ENCODE measurements around the gene CNOT4. TPM values are rescaled to one million over a fixed set of nuclear protein-coding genes. Genes with fewer than 3 reads are reported as not detected.

Gene CNOT4
- total and polyA plus RNA-seq, 12 donors: 8.7 to 28.1 (median 16.8) TPM

DNA sequence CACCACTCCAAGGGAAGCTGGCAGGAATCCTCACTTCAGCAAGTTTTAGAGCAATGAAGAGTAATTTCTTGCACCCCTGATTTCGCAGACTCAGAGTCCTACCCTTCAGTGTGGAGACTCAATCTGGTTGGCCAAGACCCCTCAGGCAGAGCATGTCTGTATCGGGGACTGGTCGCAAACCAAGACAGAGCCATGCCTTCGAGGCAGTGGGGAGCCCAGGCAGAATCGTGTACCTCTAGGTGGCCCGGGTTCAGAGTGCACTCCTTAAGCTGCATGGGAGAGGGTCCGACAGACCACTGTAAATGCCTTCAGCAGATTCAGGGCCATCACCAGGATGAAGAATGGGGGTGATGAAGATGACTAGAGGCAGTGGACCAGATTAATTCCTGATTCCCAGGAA lies 181.4 kb downstream of the CNOT4 start:
- no peak for TF ChIP-seq POLR2A (IDR thresholded peaks at IDR 0.05)
- TF ChIP-seq, protein P1, sequence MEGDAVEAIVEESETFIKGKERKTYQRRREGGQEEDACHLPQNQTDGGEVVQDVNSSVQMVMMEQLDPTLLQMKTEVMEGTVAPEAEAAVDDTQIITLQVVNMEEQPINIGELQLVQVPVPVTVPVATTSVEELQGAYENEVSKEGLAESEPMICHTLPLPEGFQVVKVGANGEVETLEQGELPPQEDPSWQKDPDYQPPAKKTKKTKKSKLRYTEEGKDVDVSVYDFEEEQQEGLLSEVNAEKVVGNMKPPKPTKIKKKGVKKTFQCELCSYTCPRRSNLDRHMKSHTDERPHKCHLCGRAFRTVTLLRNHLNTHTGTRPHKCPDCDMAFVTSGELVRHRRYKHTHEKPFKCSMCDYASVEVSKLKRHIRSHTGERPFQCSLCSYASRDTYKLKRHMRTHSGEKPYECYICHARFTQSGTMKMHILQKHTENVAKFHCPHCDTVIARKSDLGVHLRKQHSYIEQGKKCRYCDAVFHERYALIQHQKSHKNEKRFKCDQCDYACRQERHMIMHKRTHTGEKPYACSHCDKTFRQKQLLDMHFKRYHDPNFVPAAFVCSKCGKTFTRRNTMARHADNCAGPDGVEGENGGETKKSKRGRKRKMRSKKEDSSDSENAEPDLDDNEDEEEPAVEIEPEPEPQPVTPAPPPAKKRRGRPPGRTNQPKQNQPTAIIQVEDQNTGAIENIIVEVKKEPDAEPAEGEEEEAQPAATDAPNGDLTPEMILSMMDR (IDR thresholded peaks at IDR 0.05): no peak
- H3K4me3 ChIP-seq: no peak overlapping the region
- H3K36me3 ChIP-seq (replicated peaks in 1 of 2): no peaks in the 10 kb centered on the region
- H3K27me3 ChIP-seq: no peaks in the 10 kb centered on the region
- H3K4me1 ChIP-seq (replicated peaks in 1 of 2): no peaks in the 10 kb centered on the region
- H3K27ac ChIP-seq: no peak overlapping the region
- WGBS, 4 donors: 86 to 92% (median 90%) methylated on average over 2 to 7 of the region's 7 CpGs
- DNase-seq: peak in 1 of 7 donors; percentile 35
- intact Hi-C loops (cut with DNase I): no loop called here
- no peaks in the 10 kb centered on the region for H3K9me3 ChIP-seq (replicated peaks in 1 of 3)

- intact Hi-C loops (cut with DNase I): no loop called here
- no peak for DNase-seq
- no peaks in the 10 kb centered on the region for H3K27me3 ChIP-seq
- H3K36me3 ChIP-seq (replicated peaks in 1 of 2): no peaks in the 10 kb centered on the region
- no peak overlapping the region for H3K27ac ChIP-seq
- WGBS, 4 donors: 93 to 98% (median 95%) methylated on average over 3 of the region's 3 CpGs
- no peak for TF ChIP-seq POLR2A (IDR thresholded peaks at IDR 0.05)
- TF ChIP-seq, protein P1 (IDR thresholded peaks at IDR 0.05): no peak
- no peaks in the 10 kb centered on the region for H3K9me3 ChIP-seq (replicated peaks in 1 of 3)
- no peak overlapping the region for H3K4me3 ChIP-seq
- no peaks in the 10 kb centered on the region for H3K4me1 ChIP-seq (replicated peaks in 1 of 2)
These were observed 181.8 kb downstream of the CNOT4 start for GRCh38 chr7:135328053-135328452.

DNA sequence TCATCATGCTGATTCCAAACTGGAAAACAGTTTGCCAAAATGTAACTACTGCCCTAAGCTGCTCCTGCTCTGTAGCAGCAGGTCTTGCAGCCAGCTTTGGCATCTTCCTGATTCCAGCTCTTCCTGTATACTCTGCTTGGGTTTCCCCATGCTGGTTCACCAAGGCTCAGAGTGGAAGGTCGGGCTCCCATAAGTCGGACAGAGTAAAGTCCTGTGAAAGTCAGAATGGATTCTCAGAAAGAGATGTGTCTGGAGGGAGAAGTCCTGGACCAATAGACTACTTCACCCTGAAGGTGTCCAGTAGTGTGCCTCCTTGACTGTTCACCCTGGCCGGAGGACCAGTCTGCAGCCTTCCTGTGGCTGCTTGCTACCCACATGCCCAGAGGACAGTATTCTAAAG lies 182.4 kb downstream of the CNOT4 start:
- intact Hi-C loops (cut with DNase I): no loop called here
- Histone ChIP-seq H3K27me3 (no peaks in the 10 kb centered on the region), H3K36me3 (replicated peaks in 1 of 2) (no peaks in the 10 kb centered on the region), H3K9me3 (replicated peaks in 1 of 3) (no peaks in the 10 kb centered on the region), H3K27ac (no peak overlapping the region), H3K4me1 (replicated peaks in 1 of 2) (no peaks in the 10 kb centered on the region), H3K4me3 (no peak overlapping the region)
- WGBS, 4 donors: 86 to 97% (median 93%) methylated on average over 3 of the region's 3 CpGs
- DNase-seq: peak in 1 of 7 donors; percentile 13
- no peak for TF ChIP-seq POLR2A (IDR thresholded peaks at IDR 0.05)
- TF ChIP-seq, protein P1 (IDR thresholded peaks at IDR 0.05): no peak

DNA sequence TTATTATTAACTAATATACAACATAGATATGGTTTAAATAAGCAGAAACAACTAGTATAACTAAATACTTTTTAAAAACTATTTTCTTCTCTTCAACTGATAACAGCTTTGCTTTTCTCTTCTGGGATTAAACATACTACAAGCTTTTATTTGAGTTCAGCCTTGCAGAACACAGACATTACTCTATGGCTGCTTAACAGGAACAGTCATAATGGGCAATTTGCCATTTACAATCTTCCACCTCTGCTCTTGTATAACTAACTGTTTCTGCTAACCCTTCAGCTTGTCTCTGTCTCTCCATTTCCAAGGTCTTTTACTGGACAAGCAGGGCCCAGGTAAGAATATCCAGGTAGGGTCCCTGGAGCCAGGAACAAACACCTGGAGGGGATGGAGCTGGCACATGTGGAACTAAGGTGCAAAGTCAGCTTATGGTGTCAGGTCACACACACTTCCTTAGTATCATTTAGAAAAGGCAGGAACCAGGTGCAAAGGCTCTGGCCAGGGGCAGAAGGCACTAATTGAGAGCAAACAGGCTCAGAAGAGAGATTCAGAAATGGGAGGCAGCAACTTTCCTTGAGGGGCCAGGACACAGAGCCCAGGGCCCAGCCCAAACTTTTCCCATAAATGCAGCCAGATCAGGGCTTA lies 183.1 kb downstream of the CNOT4 start:
- H3K27ac ChIP-seq: no peak overlapping the region
- TF ChIP-seq, protein P1 (IDR thresholded peaks at IDR 0.05): no peak
- no peak for TF ChIP-seq POLR2A (IDR thresholded peaks at IDR 0.05)
- peak in 1 of 7 donors; percentile 10 for DNase-seq
- H3K4me3 ChIP-seq: no peak overlapping the region
- intact Hi-C loops (cut with DNase I): no loop called here
- H3K27me3 ChIP-seq: no peaks in the 10 kb centered on the region
- no peaks in the 10 kb centered on the region for H3K9me3 ChIP-seq (replicated peaks in 1 of 3)
- H3K36me3 ChIP-seq (replicated peaks in 1 of 2): no peaks in the 10 kb centered on the region
- H3K4me1 ChIP-seq (replicated peaks in 1 of 2): no peaks in the 10 kb centered on the region

Measured in adrenal gland (tissue), 12 donors.